ENCODE data around the gene MAPK1. TPM values are rescaled to one million over a fixed set of nuclear protein-coding genes. Genes with fewer than 3 reads are reported as not detected.
"Not testable (repeated sequence)": the region's sequence is repeated elsewhere in the genome, so short reads cannot be mapped to it uniquely, and the experiment has no call there.

Gene MAPK1
- total and polyA plus RNA-seq, 11 donors = 8.0 to 140 (median 105) TPM

- intact Hi-C loops (cut with DNase I) = loop anchor here in 1 of 10 donors (10.0 kb wide), 1 partner anchor 77 kb away; no protein-coding TSS in a partner anchor
- no peak overlapping the region for H3K27ac ChIP-seq
- peaks cover 0 to 7% (median under 1%) of the 10 kb centered on the region in 12 donors for H3K4me1 ChIP-seq
- TF ChIP-seq CTCF (IDR thresholded peaks at IDR 0.05) = no peak
- TF ChIP-seq POLR2A (IDR thresholded peaks at IDR 0.05) = no peak
- WGBS, 4 donors = 81 to 84% (median 83%) methylated on average over 11 of the region's 11 CpGs
- H3K36me3 ChIP-seq = peaks cover 0 to 88% (median 36%) of the 10 kb centered on the region in 9 donors
- ATAC-seq (no peak), DNase-seq (no peak)
- no peaks in the 10 kb centered on the region for H3K9me3 ChIP-seq
- no peak overlapping the region for H3K4me3 ChIP-seq
- H3K27me3 ChIP-seq = no peaks in the 10 kb centered on the region
Observed at GRCh38 chr22:21791635-21792625, 75.5 kb downstream of the MAPK1 start.

GRCh38 chr22:21790849-21791610, 76.4 kb downstream of the MAPK1 start:
- not testable (repeated sequence) for H3K27me3 ChIP-seq, ATAC-seq, H3K9me3 ChIP-seq, H3K4me1 ChIP-seq, H3K4me3 ChIP-seq, H3K27ac ChIP-seq, DNase-seq
- 95 to 97% (median 96%) methylated on average over 11 of the region's 11 CpGs for WGBS, 4 donors
- H3K36me3 ChIP-seq = peaks cover 0 to 88% (median 45%) of the 10 kb centered on the region in 9 donors
- intact Hi-C loops (cut with DNase I) = loop anchor here in 1 of 10 donors (10.0 kb wide), 1 partner anchor 76 kb away; no protein-coding TSS in a partner anchor

DNA sequence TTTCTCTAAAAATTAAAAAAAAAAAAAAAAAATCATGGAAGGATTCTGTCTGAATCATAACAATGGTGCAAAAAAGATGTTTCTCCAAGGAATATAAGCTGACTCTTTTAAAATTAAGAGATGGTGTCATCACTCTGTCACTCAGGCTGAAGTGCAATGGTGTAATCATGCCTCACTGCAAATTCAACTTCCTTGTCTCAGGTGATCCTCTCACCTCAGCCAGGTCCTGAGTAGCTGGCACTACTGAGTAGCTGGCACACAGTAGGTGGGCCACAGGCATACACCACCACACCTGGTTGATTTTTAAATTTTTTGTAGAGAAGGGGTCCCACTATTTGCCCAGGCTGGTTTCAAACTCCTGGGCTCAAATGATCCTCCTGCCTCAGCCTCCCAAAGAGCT, 77.1 kb downstream of the MAPK1 start:
- H3K27me3 ChIP-seq = no peaks in the 10 kb centered on the region
- H3K9me3 ChIP-seq = no peaks in the 10 kb centered on the region
- intact Hi-C loops (cut with DNase I) = loop anchor here in 1 of 10 donors (10.0 kb wide), 1 partner anchor 76 kb away; no protein-coding TSS in a partner anchor
- H3K4me3 ChIP-seq = no peak overlapping the region
- H3K36me3 ChIP-seq = peaks cover 0 to 87% (median 49%) of the 10 kb centered on the region in 9 donors
- H3K27ac ChIP-seq = no peak overlapping the region
- DNase-seq (no peak), ATAC-seq (peak in 1 of 4 donors; percentile 24)
- no peaks in the 10 kb centered on the region for H3K4me1 ChIP-seq
- no peak for TF ChIP-seq CTCF (IDR thresholded peaks at IDR 0.05)
- TF ChIP-seq POLR2A (IDR thresholded peaks at IDR 0.05) = no peak

GRCh38 chr22:21787565-21787964, 79.9 kb downstream of the MAPK1 start:
- H3K4me1 ChIP-seq; H3K27ac ChIP-seq; intact Hi-C loops (cut with DNase I); DNase-seq; H3K4me3 ChIP-seq; ATAC-seq; H3K27me3 ChIP-seq; H3K9me3 ChIP-seq: not testable (repeated sequence)
- WGBS, 4 donors = 96 to 98% (median 97%) methylated on average over 10 of the region's 10 CpGs
- H3K36me3 ChIP-seq = peaks cover 0 to 93% (median 64%) of the 10 kb centered on the region in 9 donors

- peaks cover 0 to 66% (median 62%) of the 10 kb centered on the region in 9 donors for H3K36me3 ChIP-seq
Observed at GRCh38 chr22:21780259-21780658, 87.2 kb downstream of the MAPK1 start.

More at GRCh38 chr22:21780259-21780658, 87.2 kb downstream of the MAPK1 start:
- peaks cover 0 to 2% (median 0%) of the 10 kb centered on the region in 12 donors for H3K4me1 ChIP-seq
- no peak for TF ChIP-seq POLR2A (IDR thresholded peaks at IDR 0.05)
- TF ChIP-seq CTCF (IDR thresholded peaks at IDR 0.05) = no peak
- intact Hi-C loops (cut with DNase I) = no loop called here
- no peak for DNase-seq
- H3K27ac ChIP-seq = no peak overlapping the region
- H3K4me3 ChIP-seq = no peak overlapping the region
- H3K27me3 ChIP-seq = no peaks in the 10 kb centered on the region
- WGBS, 4 donors = 96 to 98% (median 98%) methylated on average over 2 of the region's 2 CpGs
- ATAC-seq = no peak
- H3K9me3 ChIP-seq = no peaks in the 10 kb centered on the region

Data from heart left ventricle (tissue), 16 donors.